Ishikawa (cell line): ENCODE results near the gene HSPB2.

ENCODE experiments used
- CEBPB ChIP-seq: IDR thresholded peaks from 2 replicates; pipeline ENCODE4 v1.6.1; 2012
- CREB1 ChIP-seq: IDR thresholded peaks from 2 replicates; pipeline ENCODE4 v1.6.1; 2012; ENCODE audit warnings: low read depth
- RAD21 ChIP-seq: IDR thresholded peaks from 2 replicates; pipeline ENCODE4 v1.6.1; 2012; ENCODE audit warnings: low read depth
- TAF1 ChIP-seq: IDR thresholded peaks from 2 replicates; pipeline ENCODE4 v1.6.1; 2012; ENCODE audit warnings: low read depth, mild to moderate bottlenecking
- TF ChIP-seq, protein P1 (sequence below): IDR thresholded peaks from 2 replicates; pipeline ENCODE4 v1.6.1; 2012; ENCODE audit warnings: low read depth, mild to moderate bottlenecking

DNA sequence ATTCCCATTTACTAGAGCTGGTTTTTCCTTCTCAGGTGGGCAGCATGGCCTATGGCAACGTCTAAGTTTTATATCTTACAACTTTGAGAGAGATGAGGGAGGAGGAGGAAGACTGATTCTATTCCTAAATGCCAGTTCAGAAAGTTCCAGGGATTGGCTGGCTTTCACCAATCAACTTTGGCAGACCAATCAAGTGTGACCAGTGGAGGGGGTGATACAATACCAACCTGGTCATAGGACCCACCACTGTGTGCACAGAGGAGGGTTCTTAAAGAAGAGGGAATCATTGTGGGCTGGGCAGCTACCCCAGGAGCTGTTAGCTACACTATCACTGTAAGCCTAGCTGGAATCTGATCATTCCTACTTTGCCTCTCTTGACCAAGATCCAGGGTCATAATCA is 32.7 kb downstream of the HSPB2 start:
- TF ChIP-seq RAD21, result no peak
- no peak for TF ChIP-seq CREB1
- TF ChIP-seq, protein P1, sequence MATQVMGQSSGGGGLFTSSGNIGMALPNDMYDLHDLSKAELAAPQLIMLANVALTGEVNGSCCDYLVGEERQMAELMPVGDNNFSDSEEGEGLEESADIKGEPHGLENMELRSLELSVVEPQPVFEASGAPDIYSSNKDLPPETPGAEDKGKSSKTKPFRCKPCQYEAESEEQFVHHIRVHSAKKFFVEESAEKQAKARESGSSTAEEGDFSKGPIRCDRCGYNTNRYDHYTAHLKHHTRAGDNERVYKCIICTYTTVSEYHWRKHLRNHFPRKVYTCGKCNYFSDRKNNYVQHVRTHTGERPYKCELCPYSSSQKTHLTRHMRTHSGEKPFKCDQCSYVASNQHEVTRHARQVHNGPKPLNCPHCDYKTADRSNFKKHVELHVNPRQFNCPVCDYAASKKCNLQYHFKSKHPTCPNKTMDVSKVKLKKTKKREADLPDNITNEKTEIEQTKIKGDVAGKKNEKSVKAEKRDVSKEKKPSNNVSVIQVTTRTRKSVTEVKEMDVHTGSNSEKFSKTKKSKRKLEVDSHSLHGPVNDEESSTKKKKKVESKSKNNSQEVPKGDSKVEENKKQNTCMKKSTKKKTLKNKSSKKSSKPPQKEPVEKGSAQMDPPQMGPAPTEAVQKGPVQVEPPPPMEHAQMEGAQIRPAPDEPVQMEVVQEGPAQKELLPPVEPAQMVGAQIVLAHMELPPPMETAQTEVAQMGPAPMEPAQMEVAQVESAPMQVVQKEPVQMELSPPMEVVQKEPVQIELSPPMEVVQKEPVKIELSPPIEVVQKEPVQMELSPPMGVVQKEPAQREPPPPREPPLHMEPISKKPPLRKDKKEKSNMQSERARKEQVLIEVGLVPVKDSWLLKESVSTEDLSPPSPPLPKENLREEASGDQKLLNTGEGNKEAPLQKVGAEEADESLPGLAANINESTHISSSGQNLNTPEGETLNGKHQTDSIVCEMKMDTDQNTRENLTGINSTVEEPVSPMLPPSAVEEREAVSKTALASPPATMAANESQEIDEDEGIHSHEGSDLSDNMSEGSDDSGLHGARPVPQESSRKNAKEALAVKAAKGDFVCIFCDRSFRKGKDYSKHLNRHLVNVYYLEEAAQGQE, result no peak
- no peak for TF ChIP-seq TAF1
- TF ChIP-seq CEBPB, result no peak
